HG02642 (cell line): ENCODE measurements around the gene OTC.

ENCODE experiments used
- ATAC-seq: cut with Tn5 transposase; IDR thresholded peaks from one replicate; pipeline ENCODE4 v1.9.1; 2021; ENCODE audit warnings: mild to moderate bottlenecking; ENCODE audit not compliant: unreplicated experiment, poor library complexity

The OTC gene

DNA sequence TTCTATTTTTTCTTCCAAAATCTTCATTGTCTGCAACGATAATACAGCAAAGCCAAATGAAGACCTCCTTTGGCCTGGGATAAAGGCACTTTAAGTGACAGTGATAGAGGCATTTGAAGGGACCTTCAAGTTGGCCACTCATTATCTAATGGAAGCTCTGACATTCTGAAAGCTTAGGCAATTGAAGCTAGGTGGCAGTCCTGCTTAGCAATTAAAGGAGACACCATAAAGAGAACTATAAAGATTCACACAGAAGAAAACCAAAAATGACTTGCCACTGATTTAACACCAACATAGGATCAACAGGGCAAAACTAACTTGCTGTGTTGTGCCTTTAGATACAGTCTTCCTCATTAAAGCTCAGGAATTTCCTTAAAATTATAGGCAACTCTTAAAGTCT, 105.7 kb downstream of the OTC start:
- ATAC-seq, result no peak

DNA sequence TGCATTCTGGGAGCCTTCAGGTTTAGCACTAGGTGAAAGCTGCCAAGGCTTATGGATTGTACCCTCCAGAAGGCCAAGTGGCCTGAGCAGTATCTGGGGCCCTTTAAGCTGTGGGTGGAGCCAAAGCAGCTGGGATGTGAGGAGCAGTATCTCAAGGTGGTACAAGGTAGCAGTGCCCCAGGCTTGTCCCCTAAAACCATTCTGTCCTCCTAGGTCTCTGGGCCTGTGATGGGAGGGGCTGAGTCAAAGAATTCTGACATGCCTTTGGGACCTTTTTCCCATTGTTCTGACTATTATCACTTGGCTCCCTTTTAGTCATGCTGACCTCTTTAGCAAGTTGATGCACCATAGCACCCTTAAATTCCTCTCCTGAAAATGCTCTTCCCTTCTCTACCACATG, 109.9 kb downstream of the OTC start:
- ATAC-seq, result no peak

DNA sequence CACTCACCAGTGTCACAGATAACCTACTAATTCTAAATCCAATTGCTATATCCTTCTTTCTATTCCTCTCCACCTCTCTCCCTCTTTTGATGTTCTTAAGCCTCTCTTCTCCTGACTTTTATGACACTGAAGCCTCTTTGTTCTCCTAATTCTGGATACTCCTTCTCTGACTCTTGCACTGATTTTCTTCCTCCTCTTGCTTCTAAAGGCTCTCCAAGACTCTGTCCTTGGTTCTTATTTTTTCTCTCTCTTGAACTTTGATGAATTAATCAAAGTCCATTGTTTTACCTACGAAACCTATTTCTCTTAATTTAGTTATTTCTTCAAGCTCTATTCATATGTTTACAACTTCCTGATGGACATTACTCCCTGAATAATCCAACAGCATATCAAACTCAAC, 113.3 kb downstream of the OTC start:
- no peak for ATAC-seq

DNA sequence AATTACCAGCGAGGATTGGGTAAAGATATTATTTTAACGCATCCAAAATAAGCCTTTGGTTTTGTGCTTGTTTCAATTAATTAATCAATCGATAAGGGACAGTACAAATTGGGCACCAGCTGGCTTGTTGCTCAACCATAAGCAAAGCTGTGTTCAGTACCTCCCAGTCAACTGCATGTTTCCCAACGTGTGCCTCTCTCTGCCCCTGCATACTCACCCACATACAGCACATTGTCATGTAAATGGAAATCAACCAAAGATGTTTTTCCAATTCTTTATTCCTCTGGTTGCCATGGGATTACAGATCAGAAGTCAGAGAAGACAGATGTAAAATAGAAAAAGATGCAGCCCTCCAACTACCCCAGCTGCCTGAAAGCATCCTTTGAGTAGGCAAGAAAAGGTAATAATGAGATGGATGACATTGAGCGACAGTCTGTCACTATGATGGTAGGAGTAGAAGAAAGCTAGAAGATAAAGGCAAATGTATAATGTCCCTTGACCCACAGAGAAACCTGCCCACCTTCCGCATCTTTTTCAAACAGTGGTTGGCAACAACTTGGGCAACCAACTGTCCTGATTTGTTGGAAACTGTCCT, 116.3 kb downstream of the OTC start:
- no peak for ATAC-seq
